ENCODE measurements around the gene IL5.

DNA sequence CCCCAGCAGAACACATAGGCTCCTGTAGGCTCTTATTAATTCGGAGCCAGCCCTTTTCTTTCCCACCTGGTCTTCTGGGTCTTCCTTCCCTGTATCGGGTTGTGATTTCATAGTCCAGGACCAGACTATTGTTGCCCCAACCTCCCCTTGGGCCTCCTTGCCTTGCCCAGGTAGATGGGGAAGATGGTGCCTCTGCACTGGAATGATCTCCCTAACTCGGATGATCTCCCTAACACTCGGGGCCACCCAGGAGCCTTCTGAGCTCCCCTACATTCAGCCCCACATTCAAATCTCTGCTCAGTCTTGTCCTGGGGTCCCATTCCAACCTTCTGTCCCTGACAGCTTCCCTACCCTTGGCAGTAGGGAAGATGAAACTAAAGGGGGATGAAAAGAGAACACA, 50.1 kb downstream of the IL5 start:
- TF ChIP-seq, protein P1, sequence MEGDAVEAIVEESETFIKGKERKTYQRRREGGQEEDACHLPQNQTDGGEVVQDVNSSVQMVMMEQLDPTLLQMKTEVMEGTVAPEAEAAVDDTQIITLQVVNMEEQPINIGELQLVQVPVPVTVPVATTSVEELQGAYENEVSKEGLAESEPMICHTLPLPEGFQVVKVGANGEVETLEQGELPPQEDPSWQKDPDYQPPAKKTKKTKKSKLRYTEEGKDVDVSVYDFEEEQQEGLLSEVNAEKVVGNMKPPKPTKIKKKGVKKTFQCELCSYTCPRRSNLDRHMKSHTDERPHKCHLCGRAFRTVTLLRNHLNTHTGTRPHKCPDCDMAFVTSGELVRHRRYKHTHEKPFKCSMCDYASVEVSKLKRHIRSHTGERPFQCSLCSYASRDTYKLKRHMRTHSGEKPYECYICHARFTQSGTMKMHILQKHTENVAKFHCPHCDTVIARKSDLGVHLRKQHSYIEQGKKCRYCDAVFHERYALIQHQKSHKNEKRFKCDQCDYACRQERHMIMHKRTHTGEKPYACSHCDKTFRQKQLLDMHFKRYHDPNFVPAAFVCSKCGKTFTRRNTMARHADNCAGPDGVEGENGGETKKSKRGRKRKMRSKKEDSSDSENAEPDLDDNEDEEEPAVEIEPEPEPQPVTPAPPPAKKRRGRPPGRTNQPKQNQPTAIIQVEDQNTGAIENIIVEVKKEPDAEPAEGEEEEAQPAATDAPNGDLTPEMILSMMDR (conservative IDR thresholded peaks at IDR 0.05 in 1 of 2, IDR thresholded peaks at IDR 0.05 in 1 of 2; ENCODE audit: low read depth in 1 of 2, low read length in 2 of 2): no peak
- TF ChIP-seq EZH2 (IDR thresholded peaks at IDR 0.05; ENCODE audit: low read length, missing control alignments): no peak

All from fibroblast of lung (primary cell).